H1 (cell line): ENCODE results near the gene TUBGCP6. TPM values are rescaled to one million over a fixed set of nuclear protein-coding genes. Genes with fewer than 3 reads are reported as not detected.

Experiments
- CTCF ChIA-PET: fragments of 300-600 bp; sonication (Branson Sonifier 250); formaldehyde crosslinking; loops from one replicate; lab custom pipeline; 2021; ENCODE audit not compliant: partially characterized antibody; lab: Charles Lee
- POLR2A ChIA-PET: fragments of 300-600 bp; sonication (Branson Sonifier 250); formaldehyde crosslinking; loops from one replicate; lab custom pipeline; 2021; ENCODE audit warnings: inconsistent platforms; ENCODE audit not compliant: partially characterized antibody; lab: Charles Lee
- DNase-seq, 2 experiments: peaks; one replicate each; pipeline versions ENCODE4 v3.0.0 to v3.0.0-alpha.2; 2010 to 2022; ENCODE audit warnings: low spot score in 2 of 2, low read depth in 1 of 2, mixed read lengths in 1 of 2
- FAIRE-seq: peaks from 2 replicates; lab custom pipeline; 2011; peaks lifted over from hg19 to GRCh38; lab: Jason Lieb, UNC
- H2AFZ ChIP-seq: 2 replicates; pipeline ENCODE4 v1.8.1; 2012; ENCODE audit warnings: low read length, inconsistent platforms
- H2AK5ac ChIP-seq: 2 replicates; pipeline ENCODE4 v1.6.1; 2013; ENCODE audit warnings: low read depth, low read length
- H2BK120ac ChIP-seq: replicated peaks from 2 replicates; pipeline ENCODE3; 2013; ENCODE audit warnings: low read depth, low read length, inconsistent platforms
- H2BK12ac ChIP-seq: 2 replicates; pipeline ENCODE4 v1.6.1; 2013; ENCODE audit warnings: low read depth, low read length
- H2BK15ac ChIP-seq: 2 replicates; pipeline ENCODE4 v1.6.1; 2013; ENCODE audit warnings: low read length
- H2BK20ac ChIP-seq: 2 replicates; pipeline ENCODE4 v1.6.1; 2013; ENCODE audit warnings: low read length
- H2BK5ac ChIP-seq: 2 replicates; pipeline ENCODE4 v1.6.1; 2013; ENCODE audit warnings: low read depth, low read length
- H3K14ac ChIP-seq: 2 replicates; pipeline ENCODE4 v1.6.1; 2013; ENCODE audit warnings: inconsistent platforms; ENCODE audit not compliant: insufficient read length
- H3K18ac ChIP-seq: 2 replicates; pipeline ENCODE4 v1.6.1; 2013; ENCODE audit warnings: low read length; ENCODE audit errors: extremely low read depth
- H3K23ac ChIP-seq: 2 replicates; pipeline ENCODE4 v1.6.1; 2013; ENCODE audit warnings: inconsistent platforms; ENCODE audit not compliant: insufficient read length
- H3K23me2 ChIP-seq: 2 replicates; pipeline ENCODE4 v1.6.1; 2013; ENCODE audit warnings: low read depth, low read length
- H3K27ac ChIP-seq: 2 replicates; pipeline ENCODE4 v1.6.1; 2011; ENCODE audit warnings: low read depth, low read length, inconsistent platforms
- H3K27me3 ChIP-seq, 4 experiments: replicated peaks in 1 of 4; 1 replicate in 1 of 4; 2 replicates in 3 of 4; pipeline versions ENCODE4 v1.6.1 to v1.8.1; 2011 to 2013; ENCODE audit warnings: low read length in 3 of 4, mild to moderate bottlenecking in 3 of 4, inconsistent platforms in 2 of 4, mixed read lengths in 2 of 4, moderate library complexity in 1 of 4; ENCODE audit not compliant: control insufficient read depth in 3 of 4, insufficient read depth in 3 of 4; ENCODE audit errors: extremely low read depth in 1 of 4
- H3K36me3 ChIP-seq, 4 experiments: 2 replicates each; pipeline versions ENCODE4 v1.6.1 to v1.8.1; 2011 to 2013; ENCODE audit warnings: mild to moderate bottlenecking in 4 of 4, low read length in 3 of 4, moderate library complexity in 2 of 4, control low read depth in 1 of 4, inconsistent platforms in 1 of 4; ENCODE audit not compliant: insufficient read depth in 4 of 4, control insufficient read depth in 2 of 4
- H3K4ac ChIP-seq: replicated peaks from 2 replicates; pipeline ENCODE3; 2013; ENCODE audit warnings: low read length, low read depth, mixed read lengths, inconsistent platforms; ENCODE audit not compliant: insufficient read length
- H3K4me1 ChIP-seq, 4 experiments: replicated peaks in 1 of 4; 1 replicate in 1 of 4; 2 replicates in 3 of 4; pipeline versions ENCODE4 v1.6.1 to v1.8.1; 2011 to 2013; ENCODE audit warnings: low read length in 3 of 4, inconsistent platforms in 2 of 4, mixed read lengths in 1 of 4; ENCODE audit not compliant: insufficient read depth in 4 of 4, control insufficient read depth in 3 of 4
- H3K4me2 ChIP-seq, 2 experiments: 2 replicates each; pipeline versions ENCODE4 v1.6.1 to v1.8.1; 2011 to 2013; ENCODE audit warnings: low read depth in 2 of 2, low read length in 2 of 2, control low read depth in 1 of 2, inconsistent platforms in 1 of 2, mild to moderate bottlenecking in 1 of 2; ENCODE audit not compliant: insufficient read depth in 1 of 2
- H3K4me3 ChIP-seq, 4 experiments: fragments of 200-600, 300-600 bp in 1 of 4; sonication (generic), shearing (Covaris generic), sonication (Bioruptor Twin) in 1 of 4; 2 replicates each; pipeline versions ENCODE4 v1.5.1 to v1.8.1; 2011 to 2016; ENCODE audit warnings: low read length in 4 of 4, low read depth in 3 of 4, control low read depth in 2 of 4, inconsistent platforms in 2 of 4, mild to moderate bottlenecking in 2 of 4, mixed read lengths in 1 of 4, moderate library complexity in 1 of 4; ENCODE audit not compliant: insufficient read depth in 2 of 4; ENCODE audit errors: extremely low read depth in 1 of 4
- H3K56ac ChIP-seq: replicated peaks from 2 replicates; pipeline ENCODE3; 2013; ENCODE audit warnings: low read depth, mild to moderate bottlenecking, mixed read lengths, low read length, inconsistent platforms; ENCODE audit not compliant: insufficient read length
- H3K79me1 ChIP-seq: 2 replicates; pipeline ENCODE4 v1.6.1; 2013; ENCODE audit warnings: low read depth, low read length, control low read depth
- H3K79me2 ChIP-seq, 2 experiments: 2 replicates each; pipeline versions ENCODE4 v1.6.1 to v1.8.1; 2012 to 2013; ENCODE audit warnings: low read length in 2 of 2, mild to moderate bottlenecking in 2 of 2, inconsistent platforms in 1 of 2; ENCODE audit not compliant: insufficient read depth in 2 of 2, control insufficient read depth in 1 of 2
- H3K9ac ChIP-seq, 4 experiments: replicated peaks in 1 of 4; 1 replicate in 1 of 4; 2 replicates in 3 of 4; pipeline versions ENCODE4 v1.6.1 to v1.8.1; 2011 to 2013; ENCODE audit warnings: low read depth in 3 of 4, low read length in 3 of 4, control low read depth in 2 of 4, mild to moderate bottlenecking in 2 of 4, moderate library complexity in 2 of 4, inconsistent platforms in 1 of 4; ENCODE audit errors: extremely low read depth in 1 of 4
- H3K9me3 ChIP-seq, 2 experiments: 2 replicates each; pipeline versions ENCODE4 v1.6.1 to v1.8.1; 2012 to 2013; ENCODE audit warnings: mild to moderate bottlenecking in 2 of 2, moderate library complexity in 2 of 2, control low read depth in 1 of 2, inconsistent platforms in 1 of 2, low read depth in 1 of 2, low read length in 1 of 2, mixed read lengths in 1 of 2; ENCODE audit not compliant: insufficient read depth in 2 of 2
- H4K20me1 ChIP-seq, 2 experiments: replicated peaks in 1 of 2; 2 replicates each; pipeline versions ENCODE3 to v1.8.1; 2011 to 2013; ENCODE audit warnings: inconsistent platforms in 2 of 2, low read length in 2 of 2, mild to moderate bottlenecking in 1 of 2; ENCODE audit not compliant: insufficient read depth in 2 of 2, control insufficient read depth in 1 of 2
- H4K5ac ChIP-seq: 2 replicates; pipeline ENCODE4 v1.6.1; 2013; ENCODE audit warnings: low read length, low read depth, mixed read lengths, inconsistent platforms; ENCODE audit not compliant: insufficient read length
- H4K8ac ChIP-seq: 2 replicates; pipeline ENCODE4 v1.8.0; 2013; ENCODE audit warnings: mild to moderate bottlenecking, moderate library complexity, low read length, inconsistent platforms; ENCODE audit not compliant: insufficient read depth; ENCODE audit errors: extremely low read depth
- H4K91ac ChIP-seq: replicated peaks from 2 replicates; pipeline ENCODE3; 2013; ENCODE audit warnings: low read length, mixed read lengths, inconsistent platforms; ENCODE audit not compliant: insufficient read length
- CTCF ChIP-seq, 3 experiments: IDR thresholded peaks; 1 replicate in 2 of 3; 2 replicates in 1 of 3; pipeline versions ENCODE4 v1.5.1 to v1.6.1; 2011; ENCODE audit warnings: low read length in 3 of 3, mild to moderate bottlenecking in 3 of 3, inconsistent platforms in 2 of 3, low read depth in 1 of 3, moderate library complexity in 1 of 3; ENCODE audit not compliant: insufficient read depth in 1 of 3; ENCODE audit errors: control extremely low read depth in 1 of 3
- E2F6 ChIP-seq: IDR thresholded peaks from 2 replicates; pipeline ENCODE4 v1.6.1; 2012; ENCODE audit warnings: inconsistent platforms
- FOSL1 ChIP-seq: IDR thresholded peaks from 2 replicates; pipeline ENCODE4 v1.6.1; 2011; ENCODE audit warnings: mild to moderate bottlenecking, low read depth, low read length, moderate library complexity; ENCODE audit not compliant: insufficient read depth
- GABPA ChIP-seq: IDR thresholded peaks from 2 replicates; pipeline ENCODE4 v1.6.1; 2011; ENCODE audit warnings: mild to moderate bottlenecking, low read length, moderate library complexity, borderline replicate concordance; ENCODE audit not compliant: insufficient read depth
- JUN ChIP-seq: IDR thresholded peaks from 2 replicates; pipeline ENCODE4 v1.6.1; 2011; ENCODE audit warnings: low read depth, mild to moderate bottlenecking, improper control_type of control experiment, low read length
- MAX ChIP-seq: IDR thresholded peaks from 2 replicates; pipeline ENCODE4 v1.6.1; 2012; ENCODE audit warnings: inconsistent platforms
- WGBS, 2 experiments: shearing (Covaris generic) in 1 of 2; methylation state at CpG; one replicate each; pipeline versions ENCODE4 v1.1.6 to v1.1.7; 2013 to 2015; ENCODE audit warnings: low lambda C conversion rate in 2 of 2, mixed read lengths in 2 of 2, inconsistent platforms in 1 of 2, low coverage in 1 of 2, missing lambda C conversion rate in 1 of 2; ENCODE audit not compliant: insufficient replicate concordance in 2 of 2, insufficient coverage in 1 of 2, insufficient read length in 1 of 2; ENCODE audit errors: extremely low coverage in 1 of 2, missing lambda C conversion rate in 1 of 2; 5-methylcytosine and 5-hydroxymethylcytosine counted together
- polyA plus RNA-seq, 7 experiments: library from polyadenylated mRNA; depleted of rRNA in 3 of 7; stranded (reverse) in 5 of 7; unstranded in 2 of 7; fragments of >200 nt in 5 of 7; fragments of 200-250 nt in 2 of 7; gene quantifications; 1 replicate in 5 of 7; 2 replicates in 1 of 7; 4 replicates in 1 of 7; pipeline versions ENCODE4 v1.2.1 to v1.2.3, GENCODE V29; 2011 to 2013; ENCODE audit warnings: missing spikeins in 2 of 7, mixed read lengths in 2 of 7
- total RNA-seq: library from RNA; stranded (reverse); fragmentation: NEBNext Ultra II Directional; extraction: Animal tissue kit (Norgen Biotek cat#: 25700); gene quantifications from 2 replicates; pipeline ENCODE4 v1.2.1, GENCODE V29; 2021
- TF ChIP-seq, protein P1 (sequence below): IDR thresholded peaks from 2 replicates; pipeline ENCODE4 v1.6.1; 2011; ENCODE audit warnings: low read depth, mild to moderate bottlenecking, low read length; ENCODE audit not compliant: insufficient read depth

The TUBGCP6 gene
- total and polyA plus RNA-seq, 2 of the 8 experiments (the other 6 are each of a cell fraction or from before 2014, with no cell fraction given): 24.2 to 24.7 TPM

DNA sequence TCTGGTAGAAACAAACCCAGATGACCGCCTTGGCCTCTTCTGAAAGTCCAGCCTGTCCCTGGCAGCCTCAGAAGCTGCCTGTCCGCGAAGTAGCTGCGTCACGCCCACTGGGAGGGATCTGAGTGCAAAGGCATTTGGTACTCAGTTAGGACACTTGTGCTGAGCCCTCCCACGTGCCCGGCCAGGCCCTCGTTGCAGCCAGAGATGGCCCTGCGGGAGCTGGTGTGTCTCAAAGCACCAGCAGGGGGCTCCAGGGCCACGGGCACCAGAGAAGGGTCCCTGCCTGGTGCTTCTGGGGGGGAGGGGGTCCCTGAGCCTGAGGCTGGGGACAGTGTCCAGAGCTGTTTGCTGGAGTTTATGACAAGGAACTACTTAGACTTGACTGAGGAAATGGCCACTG, 38.2 kb downstream of the TUBGCP6 start:
- peaks cover 0 to 20% (median 14%) of the 10 kb centered on the region in 4 experiments; a peak in 7 of 8 replicates for H3K36me3 ChIP-seq
- ChIA-PET POLR2A (interaction anchor here (0.6 to 3.0 kb wide), 5 partner anchors 9 to 304 kb away, joined by 3 to 10 read pairs (median 9); no protein-coding TSS in a partner anchor), CTCF (interaction anchor here (0.6 to 7.0 kb wide), 18 partner anchors 12 to 295 kb away, joined by 3 to 83 read pairs (median 4); partner anchors contain the start of gene TUBGCP6)
- TF ChIP-seq, protein P1, sequence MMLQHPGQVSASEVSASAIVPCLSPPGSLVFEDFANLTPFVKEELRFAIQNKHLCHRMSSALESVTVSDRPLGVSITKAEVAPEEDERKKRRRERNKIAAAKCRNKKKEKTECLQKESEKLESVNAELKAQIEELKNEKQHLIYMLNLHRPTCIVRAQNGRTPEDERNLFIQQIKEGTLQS: no peak
- TF ChIP-seq CTCF (IDR thresholded peaks at IDR 0.05; ENCODE audit: control extremely low read depth in 1 of 3, insufficient read depth in 1 of 3, low read depth in 1 of 3, low read length in 3 of 3) (peak; percentile 52 to 66 (median 60)), GABPA (0 out of 2 replicates have a peak, but pooled peaks have one; percentile 38), FOSL1 (no peak), E2F6 (peak; percentile 35; the same call in 1 of the 2 replicates), MAX (peak; percentile 73), JUN (no peak)

More for the DNA sequence above, 38.2 kb downstream of the TUBGCP6 start:
- Histone ChIP-seq H2BK20ac (no peak overlapping the region), H3K79me2 (peaks cover 0 to 12% of the 10 kb centered on the region in 2 experiments; a peak in 1 of 4 replicates), H3K18ac (no peak overlapping the region), H3K4me2 (no peak overlapping the region), H3K27ac (no peak overlapping the region), H2BK5ac (no peak overlapping the region), H3K27me3 (no peaks in the 10 kb centered on the region), H3K4ac (no peak overlapping the region), H3K14ac (no peak overlapping the region), H3K9me3 (no peaks in the 10 kb centered on the region), H3K23ac (no peak overlapping the region), H3K56ac (no peak overlapping the region), H3K4me1 (peaks cover 0 to 6% (median 5%) of the 10 kb centered on the region in 4 experiments; a peak in 6 of 7 replicates), H2BK120ac (no peak overlapping the region), H4K91ac (no peak overlapping the region), H4K20me1 (peaks cover 6 to 33% of the 10 kb centered on the region in 2 experiments), H3K79me1 (peaks cover 5% of the 10 kb centered on the region; the same call in 1 of the 2 replicates), H2BK12ac (no peak overlapping the region; the same call in 1 of the 2 replicates), H3K23me2 (peaks cover 3% of the 10 kb centered on the region; the same call in 1 of the 2 replicates), H2BK15ac (no peak overlapping the region), H3K4me3 (no peak overlapping the region), H4K8ac (no peak overlapping the region; the same call in 1 of the 2 replicates), H3K9ac (no peak overlapping the region), H4K5ac (no peak overlapping the region), H2AK5ac (no peak overlapping the region), H2AFZ (no peak overlapping the region)
- 77% methylated on average over 10 of the region's 10 CpGs; no CpG with 5 or more reads in 1 of the 2 experiments for WGBS, 2 experiments
- DNase-seq: peak; percentile 49 to 76
- FAIRE-seq: no peak
